ENCODE data around the gene MEX3B.

DNA sequence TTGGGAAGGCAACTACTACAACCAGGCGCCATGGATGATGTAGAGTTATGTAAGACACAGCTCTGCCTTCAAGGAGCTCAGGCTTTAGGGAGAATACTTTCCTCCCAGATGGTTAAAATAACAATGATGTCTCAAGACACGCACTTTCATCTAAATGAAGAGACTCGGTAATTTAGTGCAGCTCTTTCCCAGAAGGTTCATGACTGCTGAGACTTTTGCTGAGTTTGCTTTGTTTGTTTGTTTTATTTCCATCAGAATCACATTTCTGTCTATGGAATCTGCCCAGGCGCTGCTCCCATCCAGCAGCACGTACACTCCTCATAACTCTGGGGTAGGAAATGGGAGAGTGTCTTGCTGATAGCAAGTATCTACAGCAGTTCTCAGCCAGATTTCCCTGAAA is 33.9 kb upstream of the MEX3B start:
- TF ChIP-seq, protein P1, sequence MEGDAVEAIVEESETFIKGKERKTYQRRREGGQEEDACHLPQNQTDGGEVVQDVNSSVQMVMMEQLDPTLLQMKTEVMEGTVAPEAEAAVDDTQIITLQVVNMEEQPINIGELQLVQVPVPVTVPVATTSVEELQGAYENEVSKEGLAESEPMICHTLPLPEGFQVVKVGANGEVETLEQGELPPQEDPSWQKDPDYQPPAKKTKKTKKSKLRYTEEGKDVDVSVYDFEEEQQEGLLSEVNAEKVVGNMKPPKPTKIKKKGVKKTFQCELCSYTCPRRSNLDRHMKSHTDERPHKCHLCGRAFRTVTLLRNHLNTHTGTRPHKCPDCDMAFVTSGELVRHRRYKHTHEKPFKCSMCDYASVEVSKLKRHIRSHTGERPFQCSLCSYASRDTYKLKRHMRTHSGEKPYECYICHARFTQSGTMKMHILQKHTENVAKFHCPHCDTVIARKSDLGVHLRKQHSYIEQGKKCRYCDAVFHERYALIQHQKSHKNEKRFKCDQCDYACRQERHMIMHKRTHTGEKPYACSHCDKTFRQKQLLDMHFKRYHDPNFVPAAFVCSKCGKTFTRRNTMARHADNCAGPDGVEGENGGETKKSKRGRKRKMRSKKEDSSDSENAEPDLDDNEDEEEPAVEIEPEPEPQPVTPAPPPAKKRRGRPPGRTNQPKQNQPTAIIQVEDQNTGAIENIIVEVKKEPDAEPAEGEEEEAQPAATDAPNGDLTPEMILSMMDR (IDR thresholded peaks at IDR 0.05 in 2 of 3, conservative IDR thresholded peaks at IDR 0.05 in 1 of 3; ENCODE audit: insufficient read depth in 2 of 3, low read depth in 1 of 3, low read length in 3 of 3): no peak
- TF ChIP-seq GTF2A2 (tag; IDR thresholded peaks at IDR 0.05) (no peak), CBX2 (IDR thresholded peaks at IDR 0.05; ENCODE audit: insufficient read depth, low read length, poor library complexity, severe bottlenecking) (no peak), ZNF354B (CRISPR knock-in tag; IDR thresholded peaks at IDR 0.05) (no peak)
